ENCODE data around the gene FNDC1.
"Not testable (repeated sequence)": the region's sequence is repeated elsewhere in the genome, so short reads cannot be mapped to it uniquely, and the experiment has no call there.

FNDC1 gene

GRCh38 chr6:159169193-159169555 lies at the start of gene FNDC1:
FNDC1 (plus strand) TSS chr6:159169400; CDS start chr6:159169597, 197 bp downstream.
- peak within 1 kb of the TSS in 3 of 21 experiments; percentile 14 to 37 (median 33) for H3K27ac ChIP-seq
- peak within 1 kb of the TSS; percentile 17 to 40 (median 25) for H3K4me3 ChIP-seq

GRCh38 chr6:159119791-159120190 lies 49.4 kb upstream of the FNDC1 start:
- peak overlapping the region in 3 of 21 experiments; percentile 31 to 55 (median 42) for H3K27ac ChIP-seq
- no peak overlapping the region for H3K4me3 ChIP-seq

GRCh38 chr6:159121486-159121885 lies 47.7 kb upstream of the FNDC1 start:
- no peak overlapping the region for H3K4me3 ChIP-seq
- no peak overlapping the region for H3K27ac ChIP-seq

DNA sequence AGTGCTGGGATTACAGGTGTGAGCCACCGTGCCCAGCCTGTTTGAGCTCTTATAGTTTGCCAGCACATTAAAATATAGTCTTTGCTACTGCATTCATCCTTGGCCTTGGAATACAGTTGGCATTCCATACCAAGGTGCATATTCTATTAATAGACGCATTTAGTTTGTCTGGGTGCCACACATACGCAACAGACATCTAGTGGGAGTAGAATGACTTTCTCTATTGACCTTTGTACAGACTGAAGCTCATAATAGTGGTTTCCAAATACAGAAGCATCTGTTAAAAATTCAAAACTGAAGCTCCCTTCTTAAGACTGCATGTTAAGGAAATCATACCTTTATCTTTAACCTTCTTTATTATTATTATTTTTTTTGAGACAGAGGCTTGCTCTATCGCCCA lies 46.7 kb upstream of the FNDC1 start:
- H3K4me3 ChIP-seq, result no peak overlapping the region
- H3K27ac ChIP-seq, result no peak overlapping the region

DNA sequence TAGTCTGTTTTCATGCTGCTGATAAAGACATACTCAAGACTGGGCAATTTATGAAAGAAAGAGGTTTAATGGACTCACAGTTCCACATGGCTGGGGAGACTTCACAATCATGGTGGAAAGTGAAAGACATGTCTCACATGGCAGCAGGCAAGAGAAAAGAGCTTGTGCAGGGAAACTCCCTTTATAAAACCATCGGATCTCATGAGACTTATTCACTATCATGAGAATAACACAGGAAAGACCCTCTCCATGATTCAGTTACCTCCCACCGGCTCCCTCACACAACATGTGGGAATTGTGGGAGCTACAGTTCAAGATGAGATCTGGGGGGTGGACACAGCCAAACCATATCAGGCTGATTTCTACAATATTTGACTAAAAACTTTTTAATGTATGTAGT lies 45.4 kb upstream of the FNDC1 start:
- not testable (repeated sequence) for H3K27ac ChIP-seq, H3K4me3 ChIP-seq

GRCh38 chr6:159125014-159125609 lies 44.1 kb upstream of the FNDC1 start:
- no peak overlapping the region for H3K4me3 ChIP-seq
- no peak overlapping the region for H3K27ac ChIP-seq

GRCh38 chr6:159125951-159126352 lies 43.2 kb upstream of the FNDC1 start:
- Histone ChIP-seq H3K27ac (no peak overlapping the region), H3K4me3 (no peak overlapping the region)

DNA sequence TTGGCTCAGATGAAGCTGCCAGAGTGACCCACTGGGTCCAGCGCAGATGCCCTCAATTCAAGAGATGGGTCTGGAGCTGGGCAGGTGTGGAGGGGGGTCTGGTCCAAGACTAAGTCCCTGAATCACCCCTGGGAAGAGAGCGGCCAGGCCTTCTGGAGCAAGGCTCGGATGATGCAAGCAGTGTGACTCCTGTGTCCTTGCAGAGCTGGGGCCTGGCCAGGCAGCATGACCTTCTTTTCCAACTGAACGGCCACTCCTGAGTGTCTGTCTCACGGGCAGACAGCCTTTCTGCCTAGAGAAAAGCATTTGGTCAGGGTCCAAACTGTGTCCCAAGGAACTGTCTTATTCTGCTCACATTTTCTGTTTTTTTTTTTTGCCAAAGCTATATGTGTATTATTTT lies 42.6 kb upstream of the FNDC1 start:
- no peak overlapping the region for H3K4me3 ChIP-seq
- H3K27ac ChIP-seq, result no peak overlapping the region

- no peak overlapping the region for H3K27ac ChIP-seq
- H3K4me3 ChIP-seq, result no peak overlapping the region
Observed at GRCh38 chr6:159127701-159128100, 41.5 kb upstream of the FNDC1 start.

DNA sequence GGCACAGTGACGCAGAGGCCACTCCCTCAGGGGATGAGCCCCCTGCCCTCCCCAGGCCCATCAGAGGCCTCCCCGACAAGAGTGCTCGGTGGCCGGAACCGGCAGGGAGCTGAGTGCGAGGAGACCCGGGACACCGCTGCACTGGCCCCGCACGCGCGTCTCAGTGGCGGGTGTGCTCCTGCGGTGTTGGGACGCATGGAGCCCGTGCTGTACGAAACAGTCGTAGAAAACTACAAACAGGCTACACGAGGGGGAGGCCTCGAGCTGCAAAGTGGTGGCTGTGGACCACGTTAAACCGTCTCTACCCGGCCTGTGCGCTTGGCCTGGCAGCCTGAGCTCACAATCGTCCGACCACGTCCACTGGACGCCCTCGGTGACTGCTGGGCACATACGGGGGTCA lies 40.2 kb upstream of the FNDC1 start:
- Histone ChIP-seq H3K4me3 (no peak overlapping the region), H3K27ac (no peak overlapping the region)

- Histone ChIP-seq H3K4me3 (no peak overlapping the region), H3K27ac (no peak overlapping the region)
Observed at GRCh38 chr6:159130846-159131245, 38.4 kb upstream of the FNDC1 start.

- H3K27ac ChIP-seq, result no peak overlapping the region
- no peak overlapping the region for H3K4me3 ChIP-seq
Observed at GRCh38 chr6:159131709-159132108, 37.5 kb upstream of the FNDC1 start.

DNA sequence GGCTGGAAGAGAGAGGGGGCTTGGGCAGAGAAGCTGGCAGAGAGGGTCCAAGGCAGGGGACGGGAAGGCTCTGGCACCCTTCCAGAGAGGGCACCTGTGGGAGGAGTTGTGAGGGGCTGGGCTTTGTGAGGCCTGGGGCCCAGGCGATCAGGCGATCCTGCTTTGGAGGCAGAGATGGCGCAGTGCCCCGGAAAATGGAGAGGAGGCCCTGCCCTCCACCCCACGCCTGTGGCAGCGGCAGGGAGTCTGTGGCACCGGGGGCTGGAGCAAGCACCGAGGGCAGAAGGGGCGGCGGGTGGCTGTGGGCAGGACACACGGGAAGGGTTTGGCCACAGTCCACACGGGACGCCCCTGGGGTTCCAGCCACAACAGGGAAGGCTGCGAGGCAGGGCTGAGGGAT lies 36.5 kb upstream of the FNDC1 start:
- Histone ChIP-seq H3K27ac (no peak overlapping the region), H3K4me3 (no peak overlapping the region)

DNA sequence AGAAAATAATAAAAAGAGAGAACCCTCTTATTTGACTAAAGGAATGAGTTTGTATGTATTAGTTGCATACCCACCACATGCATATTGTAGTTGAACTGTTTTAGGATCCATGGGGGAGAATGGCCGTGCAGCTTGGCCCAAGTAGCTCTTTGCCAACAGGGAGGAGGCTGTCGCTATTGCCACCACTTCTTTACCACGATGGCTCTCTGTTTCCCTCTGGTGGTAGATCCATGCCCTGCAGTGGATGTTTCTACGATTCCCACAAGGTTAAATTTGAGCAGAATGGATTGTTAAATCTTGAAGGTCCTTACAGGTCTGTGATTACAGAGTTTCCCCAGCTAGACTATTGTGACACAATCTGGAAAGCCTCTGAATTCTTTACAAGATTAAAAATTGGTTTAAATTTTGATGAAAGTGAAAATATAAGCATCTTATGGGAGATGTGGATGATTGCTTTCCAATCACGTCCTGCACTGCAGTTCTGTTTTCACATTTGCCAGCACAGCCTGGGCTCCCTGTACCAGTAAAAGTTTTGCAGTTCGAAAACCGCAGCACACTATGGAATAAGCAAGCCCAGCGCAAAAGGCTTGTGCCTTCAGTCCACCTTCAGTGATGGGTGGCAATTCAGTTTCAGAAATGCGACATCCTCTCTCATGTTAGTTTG lies 34.4 kb upstream of the FNDC1 start:
- Histone ChIP-seq H3K27ac (no peak overlapping the region), H3K4me3 (no peak overlapping the region)

GRCh38 chr6:159137676-159138075 lies 31.5 kb upstream of the FNDC1 start:
- no peak overlapping the region for H3K27ac ChIP-seq
- no peak overlapping the region for H3K4me3 ChIP-seq

DNA sequence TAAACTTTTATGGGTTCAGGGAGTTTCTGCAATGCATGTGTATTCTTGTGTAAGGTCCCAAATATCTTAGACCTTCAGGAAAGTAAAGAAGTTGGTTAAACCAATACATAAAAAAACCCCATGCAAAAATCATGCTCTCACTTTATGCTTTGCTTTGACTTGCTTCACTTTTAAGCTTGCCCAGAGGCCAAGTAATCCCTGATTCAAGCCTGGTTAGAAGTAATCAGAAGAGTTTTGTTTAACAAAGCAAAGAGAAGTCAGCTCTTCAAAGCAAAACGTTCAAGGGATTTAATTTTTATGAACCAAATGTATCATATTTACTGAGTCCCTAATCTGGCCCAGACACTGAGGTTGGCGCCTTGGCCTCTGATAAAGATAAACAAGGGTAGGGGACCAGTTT lies 26.7 kb upstream of the FNDC1 start:
- Histone ChIP-seq H3K4me3 (no peak overlapping the region), H3K27ac (no peak overlapping the region)

DNA sequence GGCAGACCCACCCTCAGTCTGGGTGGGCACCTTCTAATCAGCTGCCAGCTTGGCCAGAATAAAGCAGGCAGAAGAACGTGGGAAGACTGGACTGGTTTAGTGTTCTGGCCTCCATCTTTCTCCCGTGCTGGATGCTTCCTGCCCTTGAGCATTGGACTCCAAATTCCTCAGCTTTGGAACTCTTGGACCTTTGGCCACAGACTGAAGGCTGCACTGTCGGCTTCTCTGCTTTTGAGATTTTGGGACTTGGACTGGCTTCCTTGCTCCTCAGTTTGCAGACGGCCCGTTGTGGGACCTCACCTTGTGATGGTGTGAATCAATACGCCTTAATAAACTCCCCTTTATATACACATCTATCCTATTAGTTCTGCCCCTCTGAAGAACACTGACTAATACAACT lies 20.6 kb upstream of the FNDC1 start:
- Histone ChIP-seq H3K27ac (no peak overlapping the region), H3K4me3 (no peak overlapping the region)

DNA sequence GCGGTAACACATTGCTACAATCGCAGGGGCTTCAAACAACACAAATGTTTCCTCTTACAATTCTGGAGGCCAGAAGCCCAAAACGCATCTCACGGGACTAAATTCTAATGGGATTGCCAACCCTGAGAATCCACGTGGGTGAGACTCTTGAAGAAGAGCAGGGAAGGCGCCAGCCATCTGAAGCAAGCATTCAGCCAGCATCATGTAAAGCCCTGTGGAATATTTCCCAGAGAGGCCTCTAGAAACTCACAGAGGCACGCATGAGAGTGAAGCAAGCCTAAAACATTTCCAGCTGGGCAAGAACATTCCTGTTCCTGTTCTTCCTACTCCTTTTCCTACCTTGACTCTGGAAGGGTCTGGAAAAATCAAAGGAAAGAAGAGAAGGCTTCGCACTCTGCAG lies 19.6 kb upstream of the FNDC1 start:
- Histone ChIP-seq H3K4me3 (no peak overlapping the region), H3K27ac (no peak overlapping the region)

DNA sequence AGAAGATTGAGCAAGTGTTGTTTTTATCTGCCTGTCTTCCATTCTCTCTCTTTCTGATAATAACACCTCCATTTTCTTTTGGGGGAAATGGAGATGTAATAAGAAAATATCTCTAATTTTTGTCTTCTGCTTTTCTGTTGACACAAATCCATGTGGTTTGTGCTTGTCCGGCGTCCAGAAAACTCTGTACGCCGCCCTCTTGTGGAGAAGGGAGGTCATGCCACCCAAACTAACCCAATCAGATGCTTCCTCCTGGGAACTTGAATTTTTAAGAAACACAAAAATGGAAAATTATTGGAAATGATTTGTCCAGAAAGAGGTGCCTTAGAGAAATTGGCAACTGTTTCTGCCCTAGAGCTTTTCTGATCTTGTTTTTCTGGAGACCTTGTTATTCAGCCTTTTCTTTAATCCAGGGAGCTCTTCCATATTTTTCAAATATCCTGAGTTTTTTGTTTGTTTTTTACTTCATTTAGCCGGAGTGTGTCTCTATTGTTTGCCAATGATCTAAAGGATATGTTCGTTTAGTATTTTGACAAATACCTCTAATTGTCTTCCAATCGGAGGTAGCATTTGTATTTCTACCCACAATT lies 17.8 kb upstream of the FNDC1 start:
- Histone ChIP-seq H3K4me3 (no peak overlapping the region), H3K27ac (no peak overlapping the region)

DNA sequence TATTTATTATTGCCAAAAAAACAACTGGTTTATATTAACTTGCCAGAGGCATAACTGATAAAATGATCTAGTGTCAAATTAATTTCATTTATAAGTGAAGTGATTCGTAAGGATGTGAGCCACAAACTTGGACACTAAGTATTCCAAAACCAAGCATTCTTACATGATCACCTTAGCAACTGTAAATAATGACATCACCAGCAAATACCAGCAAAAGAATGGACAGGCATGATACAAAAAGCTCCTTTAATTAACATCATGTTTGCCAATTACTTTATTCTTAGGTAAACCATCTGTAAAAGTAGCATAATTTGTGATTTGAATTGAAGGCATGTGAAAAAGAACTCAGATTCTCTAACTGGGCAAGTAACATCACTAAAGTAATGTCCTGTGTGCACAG lies 17.2 kb upstream of the FNDC1 start:
- Histone ChIP-seq H3K4me3 (no peak overlapping the region), H3K27ac (peak overlapping the region in 1 of 21 experiments; percentile 28)

DNA sequence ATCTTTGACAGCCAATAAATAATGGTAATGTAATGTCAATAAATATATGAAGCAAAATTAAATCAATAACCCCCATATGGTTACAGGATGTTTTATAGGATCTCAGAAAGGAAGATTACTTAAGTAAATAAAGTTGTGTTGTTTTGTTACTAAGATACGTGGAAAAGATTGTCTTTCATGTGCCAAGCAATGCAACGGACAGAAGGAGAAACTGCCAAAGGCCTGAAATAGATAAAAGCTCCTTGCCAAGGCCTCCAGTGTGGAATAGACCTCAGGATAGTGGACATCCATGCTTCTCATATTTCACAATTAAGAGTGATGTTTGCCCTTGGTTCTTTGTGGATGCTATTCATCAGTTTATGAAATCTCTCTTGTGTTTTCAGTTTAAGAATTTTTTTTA lies 16.4 kb upstream of the FNDC1 start:
- H3K27ac ChIP-seq, result peak overlapping the region in 1 of 21 experiments; percentile 28
- H3K4me3 ChIP-seq, result no peak overlapping the region

DNA sequence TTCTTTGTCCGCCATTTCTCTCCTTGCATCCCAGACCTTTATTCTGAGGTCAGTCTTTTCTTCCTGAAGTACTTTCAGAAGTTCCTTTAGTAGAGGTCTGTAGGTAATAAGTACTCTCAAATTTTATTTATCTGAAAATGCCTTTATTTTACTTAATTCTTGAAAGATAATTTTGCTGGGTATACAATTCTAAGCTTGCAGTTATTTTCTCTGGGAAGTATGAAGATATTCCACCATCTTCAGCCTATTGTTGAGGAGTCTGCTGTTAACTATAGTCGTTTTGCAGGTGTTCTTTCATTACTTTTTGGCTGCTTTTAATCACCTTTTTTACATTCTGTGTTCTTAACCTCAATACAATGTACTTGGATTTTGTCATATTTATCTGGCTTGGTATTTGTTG lies 13.5 kb upstream of the FNDC1 start:
- no peak overlapping the region for H3K4me3 ChIP-seq
- H3K27ac ChIP-seq, result no peak overlapping the region

Data from skin epidermis (tissue), 12 donors.